Activated CD4-positive, alpha-beta memory T cell treated with anti-CD3 and anti-CD28 coated beads for 36 hours (primary cell): ENCODE measurements around the gene KSR1. TPM values are rescaled to one million over a fixed set of nuclear protein-coding genes. Genes with fewer than 3 reads are reported as not detected.
A peak's percentile ranks its signal among the peaks of the same experiment; 100 is the strongest.
"Not testable (repeated sequence)": the region's sequence is repeated elsewhere in the genome, so short reads cannot be mapped to it uniquely, and the experiment has no call there.

ENCODE experiments used
- CTCF ChIA-PET: fragments of 350-600 bp; sonication (Branson Sonifier 250); formaldehyde crosslinking; loops from one replicate; lab custom pipeline; 2021; ENCODE audit warnings: antibody characterized with exemption, inconsistent platforms; lab: Charles Lee
- POLR2A ChIA-PET: fragments of 350-600 bp; sonication (Branson Sonifier 250); formaldehyde crosslinking; loops from one replicate; lab custom pipeline; 2021; ENCODE audit warnings: antibody characterized with exemption; lab: Charles Lee
- DNase-seq: peaks from one replicate; pipeline ENCODE4 v3.0.0-alpha.2; 2020
- H3K27ac Mint-ChIP-seq: one replicate; pipeline ENCODE4 v1.8.0; 2021; ENCODE audit warnings: mixed read lengths
- H3K27me3 Mint-ChIP-seq: one replicate; pipeline ENCODE4 v1.8.0; 2021; ENCODE audit warnings: mixed read lengths
- H3K36me3 Mint-ChIP-seq: one replicate; pipeline ENCODE4 v1.8.0; 2021; ENCODE audit warnings: mixed read lengths
- H3K4me1 Mint-ChIP-seq: one replicate; pipeline ENCODE4 v1.8.0; 2021; ENCODE audit warnings: low read depth, mixed read lengths
- H3K4me3 Mint-ChIP-seq: one replicate; pipeline ENCODE4 v1.8.0; 2021; ENCODE audit warnings: mild to moderate bottlenecking, mixed read lengths
- H3K9me3 Mint-ChIP-seq: one replicate; pipeline ENCODE4 v1.8.0; 2021; ENCODE audit warnings: mixed read lengths
- intact Hi-C: fragments of 100-400 bp; cut with micrococcal nuclease; formaldehyde crosslinking; loops from one replicate; pipeline ENCODE4 v1.15.1; 2023
- total RNA-seq, 2 experiments: library from RNA; stranded (reverse); gene quantifications; one replicate each; pipeline ENCODE4 v1.2.3, GENCODE V29; 2021

Gene KSR1
- total RNA-seq, 2 experiments from 2014 or later: 55.0 to 60.8 TPM

DNA sequence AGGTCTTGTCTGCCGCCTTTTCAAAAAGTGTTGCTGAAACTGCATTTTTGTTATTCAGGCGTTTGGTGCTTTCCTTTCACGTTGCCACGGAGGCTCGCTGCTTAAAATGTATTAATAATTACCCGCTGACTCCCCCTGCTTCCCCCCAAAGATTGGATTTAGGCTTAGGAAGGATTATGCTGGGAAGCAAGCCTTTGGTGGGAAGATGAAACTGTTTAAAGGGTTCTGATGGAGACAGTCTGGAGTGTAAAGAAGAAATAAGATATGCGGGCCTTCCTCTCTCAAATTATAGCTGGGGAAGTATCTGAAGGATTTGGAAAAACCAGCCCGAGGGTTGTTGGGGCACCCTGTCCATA is 1.1 kb downstream of the KSR1 start:
- ChIA-PET CTCF (interaction anchor here (0.6 to 7.6 kb wide), 5 partner anchors 10 to 143 kb away, joined by 3 to 56 read pairs (median 8); no protein-coding TSS in a partner anchor), POLR2A (interaction anchor here (1.0 to 3.7 kb wide), 5 partner anchors 9 to 88 kb away, joined by 5 to 26 read pairs (median 9); no protein-coding TSS in a partner anchor)
- H3K4me1 Mint-ChIP-seq: peaks cover 51% of the 10 kb centered on the region
- no peak for DNase-seq
- no peaks in the 10 kb centered on the region for H3K27me3 Mint-ChIP-seq
- intact Hi-C loops: loop anchor here (5.0 kb wide), 1 partner anchor 70 kb away; no protein-coding TSS in a partner anchor
- peak overlapping the region; percentile 80 for H3K27ac Mint-ChIP-seq
- H3K4me3 Mint-ChIP-seq: peak overlapping the region; percentile 92
- no peaks in the 10 kb centered on the region for H3K9me3 Mint-ChIP-seq
- H3K36me3 Mint-ChIP-seq: peaks cover 3% of the 10 kb centered on the region

DNA sequence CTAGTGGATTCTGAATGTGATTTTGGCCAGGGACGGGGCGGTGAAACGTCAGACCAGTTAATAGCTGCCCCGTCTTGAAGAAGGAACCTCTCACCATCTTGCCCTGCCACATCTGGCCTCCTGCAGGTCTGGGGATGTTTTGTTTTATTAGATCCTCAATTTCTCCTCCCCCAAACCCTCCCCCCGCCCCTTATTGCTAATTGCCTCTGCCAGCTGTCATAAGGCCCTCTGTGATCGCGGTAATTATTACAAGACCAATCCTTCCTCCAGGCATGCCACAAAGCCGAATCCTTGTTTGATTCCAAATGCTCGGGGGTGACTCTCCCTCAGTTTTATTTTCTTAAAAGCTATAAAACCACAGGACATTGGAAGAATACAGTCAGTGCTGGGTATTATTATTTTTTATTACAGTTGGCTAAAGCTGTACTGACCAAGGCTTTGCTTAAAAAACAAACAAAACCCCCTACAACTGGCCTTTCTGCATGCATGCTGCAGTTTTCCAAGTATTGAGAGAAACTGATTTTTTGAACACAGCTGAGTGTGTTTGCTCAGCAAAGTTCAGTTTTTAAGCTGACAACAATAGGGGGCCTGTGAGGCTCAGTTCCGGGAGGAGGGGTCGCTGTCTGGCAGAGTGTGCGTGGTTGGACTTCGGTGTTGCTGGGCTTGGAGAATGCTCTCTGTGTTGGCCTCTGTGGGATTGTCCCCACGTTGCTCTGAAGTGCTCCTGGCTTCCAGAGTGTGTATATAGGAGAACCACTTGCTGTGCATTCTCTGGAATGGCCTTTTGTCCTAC is 1.7 kb downstream of the KSR1 start:
- ChIA-PET CTCF (interaction anchor here (0.6 to 7.6 kb wide), 6 partner anchors 9 to 143 kb away, joined by 3 to 56 read pairs (median 4); no protein-coding TSS in a partner anchor), POLR2A (interaction anchor here (0.6 to 3.7 kb wide), 7 partner anchors 8 to 157 kb away, joined by 3 to 26 read pairs (median 6); no protein-coding TSS in a partner anchor)
- Mint-ChIP-seq H3K36me3 (peaks cover 3% of the 10 kb centered on the region), H3K27me3 (no peaks in the 10 kb centered on the region), H3K4me1 (peaks cover 54% of the 10 kb centered on the region), H3K9me3 (no peaks in the 10 kb centered on the region), H3K27ac (peak overlapping the region; percentile 80), H3K4me3 (peak overlapping the region; percentile 92)
- intact Hi-C loops: loop anchor here (5.0 kb wide), 1 partner anchor 71 kb away; no protein-coding TSS in a partner anchor
- DNase-seq: no peak

DNA sequence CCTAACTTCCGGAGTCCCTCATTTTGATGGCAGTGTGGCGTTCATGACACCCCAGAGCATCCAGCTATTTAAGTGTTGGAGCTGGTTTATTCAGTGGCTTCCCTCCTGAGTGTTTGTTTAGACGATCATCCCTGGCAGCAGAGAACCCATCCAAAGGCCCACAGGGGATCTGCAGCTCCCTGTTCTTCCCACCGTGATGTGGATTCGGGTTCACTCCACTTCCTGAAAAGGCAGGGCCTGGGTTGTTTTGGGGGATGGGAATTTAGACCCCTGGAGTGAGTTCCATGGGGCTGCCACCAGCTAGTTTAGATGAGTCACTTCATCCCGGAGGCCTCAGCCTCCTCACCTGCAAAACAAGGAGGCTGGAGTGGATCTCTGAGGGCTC is 2.3 kb downstream of the KSR1 start:
- H3K27ac Mint-ChIP-seq: no peak overlapping the region
- intact Hi-C loops: loop anchor here (5.0 kb wide), 1 partner anchor 71 kb away; no protein-coding TSS in a partner anchor
- POLR2A ChIA-PET: interaction anchor here (1.0 to 3.7 kb wide), 6 partner anchors 8 to 87 kb away, joined by 3 to 26 read pairs (median 8); no protein-coding TSS in a partner anchor

DNA sequence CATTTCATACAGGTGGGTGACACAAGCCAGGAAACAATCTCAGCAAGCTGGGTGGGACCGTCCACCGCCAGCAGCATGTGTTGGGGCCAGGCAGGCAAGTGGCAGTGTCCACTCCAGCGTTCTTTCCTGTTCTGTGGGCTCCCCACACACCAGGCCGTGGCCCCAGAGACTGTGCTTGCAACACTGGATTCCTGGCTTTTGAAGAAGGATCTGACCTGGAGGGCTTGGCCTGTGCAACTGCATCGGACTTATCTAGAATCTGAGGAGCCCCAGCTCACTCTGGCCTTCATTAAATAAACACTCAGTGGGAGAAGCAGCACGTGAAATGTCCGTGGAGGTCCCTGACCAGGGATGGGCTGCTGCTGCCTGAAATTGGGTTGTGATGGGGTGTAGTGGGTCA is 3.2 kb downstream of the KSR1 start:
- Mint-ChIP-seq H3K4me1 (peaks cover 64% of the 10 kb centered on the region), H3K27ac (no peak overlapping the region), H3K4me3 (no peak overlapping the region), H3K36me3 (peaks cover 3% of the 10 kb centered on the region), H3K9me3 (no peaks in the 10 kb centered on the region), H3K27me3 (no peaks in the 10 kb centered on the region)
- ChIA-PET POLR2A (interaction anchor here (2.9 kb wide), 1 partner anchor 14 kb away, joined by 12 read pairs; no protein-coding TSS in a partner anchor), CTCF (interaction anchor here (1.0 to 7.6 kb wide), 2 partner anchors 141 to 144 kb away, joined by 3 to 56 read pairs; no protein-coding TSS in a partner anchor)
- intact Hi-C loops: loop anchor here (5.0 kb wide), 1 partner anchor 72 kb away; no protein-coding TSS in a partner anchor
- DNase-seq: no peak

More for the DNA sequence above, 2.3 kb downstream of the KSR1 start:
- peaks cover 60% of the 10 kb centered on the region for H3K4me1 Mint-ChIP-seq
- no peaks in the 10 kb centered on the region for H3K27me3 Mint-ChIP-seq
- CTCF ChIA-PET: interaction anchor here (0.9 to 7.6 kb wide), 4 partner anchors 9 to 142 kb away, joined by 3 to 56 read pairs (median 8); no protein-coding TSS in a partner anchor
- H3K9me3 Mint-ChIP-seq: no peaks in the 10 kb centered on the region
- DNase-seq: no peak
- H3K4me3 Mint-ChIP-seq: peak overlapping the region; percentile 92
- peaks cover 3% of the 10 kb centered on the region for H3K36me3 Mint-ChIP-seq

DNA sequence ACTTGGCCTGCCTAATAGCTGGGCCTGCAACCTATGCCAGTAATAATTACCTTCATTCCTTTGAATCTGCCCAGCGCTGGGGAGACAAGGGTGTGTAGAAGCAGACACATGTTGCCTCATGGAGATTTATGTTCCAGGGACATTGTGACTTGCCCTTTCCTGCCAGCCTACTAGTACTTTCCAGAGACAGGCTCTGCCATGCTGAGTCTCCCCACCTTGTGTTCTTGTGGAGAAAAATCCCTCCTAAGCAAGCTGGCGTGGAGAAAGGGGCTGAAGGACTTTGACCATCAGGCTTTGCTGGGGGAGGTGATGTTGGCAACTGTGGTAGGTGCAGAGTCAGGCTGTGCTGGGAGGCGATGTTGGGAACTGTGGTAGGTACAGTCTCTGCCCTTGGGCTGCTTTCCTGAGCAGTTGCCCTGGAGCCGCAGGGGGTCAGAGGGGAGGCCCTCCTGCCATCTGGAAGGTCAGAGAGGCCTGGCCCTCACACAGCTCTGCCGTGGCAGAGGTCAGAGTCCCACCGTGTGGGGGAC is 4.0 kb downstream of the KSR1 start:
- Mint-ChIP-seq H3K4me3 (no peak overlapping the region), H3K27me3 (no peaks in the 10 kb centered on the region), H3K4me1 (peaks cover 65% of the 10 kb centered on the region), H3K36me3 (peaks cover 3% of the 10 kb centered on the region), H3K27ac (no peak overlapping the region), H3K9me3 (no peaks in the 10 kb centered on the region)
- POLR2A ChIA-PET: interaction anchor here (0.6 to 2.9 kb wide), 2 partner anchors 11 to 13 kb away, joined by 3 to 12 read pairs; no protein-coding TSS in a partner anchor
- DNase-seq: no peak
- intact Hi-C loops: no loop called here
- CTCF ChIA-PET: interaction anchor here (1.0 to 7.6 kb wide), 2 partner anchors 140 to 143 kb away, joined by 3 to 56 read pairs; no protein-coding TSS in a partner anchor

DNA sequence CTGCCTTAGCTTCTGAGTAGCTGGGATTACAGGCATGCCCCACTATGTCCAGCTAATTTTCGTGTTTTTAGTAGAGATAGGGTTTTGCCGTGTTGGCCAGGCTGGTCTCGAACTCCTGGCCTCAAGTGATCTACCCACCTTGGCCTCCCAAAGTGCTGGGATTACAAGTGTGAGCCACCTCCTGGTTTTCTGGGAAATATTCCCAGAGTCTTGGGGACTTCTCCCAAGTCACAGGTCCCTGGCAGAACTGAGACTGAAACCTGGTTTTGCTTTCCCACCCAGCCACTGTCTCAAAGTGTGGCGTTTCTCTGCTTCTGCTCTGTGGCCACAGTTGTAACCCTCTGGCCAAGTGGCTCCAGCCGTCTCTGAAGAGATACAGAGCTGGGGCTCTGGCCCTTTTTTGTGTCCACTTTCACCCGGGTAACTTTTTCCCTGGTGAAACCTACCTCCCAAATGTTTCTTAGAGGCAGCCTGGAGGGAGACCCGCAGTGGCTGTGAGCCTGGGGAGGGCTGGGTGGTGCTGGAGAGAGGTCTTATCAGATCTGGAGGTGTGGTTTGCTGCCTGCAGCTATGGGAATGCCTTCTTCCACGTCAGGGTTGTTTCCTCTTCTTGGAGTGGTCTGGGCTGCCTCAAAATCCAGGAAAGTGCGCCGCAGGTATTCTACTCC is 5.1 kb downstream of the KSR1 start:
- no peak overlapping the region for H3K4me3 Mint-ChIP-seq
- H3K27me3 Mint-ChIP-seq: no peaks in the 10 kb centered on the region
- H3K9me3 Mint-ChIP-seq: no peaks in the 10 kb centered on the region
- ChIA-PET POLR2A (interaction anchor here (1.3 kb wide), 1 partner anchor 14 kb away, joined by 3 read pairs; no protein-coding TSS in a partner anchor), CTCF (interaction anchor here (7.6 kb wide), 1 partner anchor 139 kb away, joined by 56 read pairs; no protein-coding TSS in a partner anchor)
- intact Hi-C loops: no loop called here
- no peak for DNase-seq
- H3K36me3 Mint-ChIP-seq: peaks cover 3% of the 10 kb centered on the region
- H3K27ac Mint-ChIP-seq: no peak overlapping the region
- H3K4me1 Mint-ChIP-seq: peaks cover 68% of the 10 kb centered on the region

DNA sequence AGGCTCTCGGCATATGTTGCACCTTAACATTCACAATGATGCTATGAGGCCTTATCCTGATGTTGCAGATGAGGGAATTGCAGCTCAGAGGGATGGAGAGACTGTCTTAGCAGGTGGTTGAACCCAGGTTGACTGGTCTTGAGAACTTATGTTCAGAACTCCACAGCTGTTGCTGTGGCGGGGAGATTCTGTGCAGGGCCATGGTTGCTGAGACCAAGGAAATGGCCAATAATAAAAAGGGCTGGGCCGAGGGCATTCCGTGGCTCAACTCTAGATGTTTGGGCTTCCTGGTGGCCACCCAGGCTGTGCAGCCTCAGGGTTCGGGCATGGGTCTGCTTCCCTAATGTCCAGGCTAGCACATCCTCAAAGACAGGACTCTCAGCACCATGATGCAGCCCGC is 5.9 kb downstream of the KSR1 start:
- no peaks in the 10 kb centered on the region for H3K9me3 Mint-ChIP-seq
- H3K27ac Mint-ChIP-seq: no peak overlapping the region
- H3K4me1 Mint-ChIP-seq: peaks cover 77% of the 10 kb centered on the region
- no peak overlapping the region for H3K4me3 Mint-ChIP-seq
- H3K36me3 Mint-ChIP-seq: peaks cover 3% of the 10 kb centered on the region
- CTCF ChIA-PET: no interaction called here
- intact Hi-C loops: no loop called here
- POLR2A ChIA-PET: interaction anchor here (1.3 kb wide), 1 partner anchor 13 kb away, joined by 3 read pairs; no protein-coding TSS in a partner anchor
- H3K27me3 Mint-ChIP-seq: no peaks in the 10 kb centered on the region
- no peak for DNase-seq

DNA sequence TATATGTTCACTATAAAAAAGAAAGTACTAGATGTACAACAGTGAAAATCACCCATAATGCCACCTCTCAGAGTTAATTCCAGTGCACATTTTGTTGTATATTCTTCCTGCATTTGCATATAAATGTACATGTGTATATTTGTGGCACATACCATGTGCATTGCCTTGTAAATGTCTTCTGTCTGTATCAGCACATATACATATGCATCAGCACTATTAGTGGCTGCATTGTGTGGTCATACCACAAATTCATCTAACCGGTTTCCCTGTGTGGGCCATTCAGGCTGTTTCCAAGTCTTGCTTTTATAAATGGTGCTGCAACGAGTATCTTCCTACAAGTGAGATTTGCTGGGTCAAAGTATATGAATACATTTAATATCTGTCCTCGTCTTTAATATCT is 6.5 kb downstream of the KSR1 start:
- Mint-ChIP-seq H3K36me3 (peaks cover 3% of the 10 kb centered on the region), H3K27ac (no peak overlapping the region), H3K27me3 (no peaks in the 10 kb centered on the region), H3K4me1 (peaks cover 81% of the 10 kb centered on the region), H3K4me3 (no peak overlapping the region), H3K9me3 (no peaks in the 10 kb centered on the region)
- ChIA-PET CTCF (no interaction called here), POLR2A (no interaction called here)
- DNase-seq: no peak
- intact Hi-C loops: loop anchor here (1.0 kb wide), 1 partner anchor 11 kb away; no protein-coding TSS in a partner anchor

DNA sequence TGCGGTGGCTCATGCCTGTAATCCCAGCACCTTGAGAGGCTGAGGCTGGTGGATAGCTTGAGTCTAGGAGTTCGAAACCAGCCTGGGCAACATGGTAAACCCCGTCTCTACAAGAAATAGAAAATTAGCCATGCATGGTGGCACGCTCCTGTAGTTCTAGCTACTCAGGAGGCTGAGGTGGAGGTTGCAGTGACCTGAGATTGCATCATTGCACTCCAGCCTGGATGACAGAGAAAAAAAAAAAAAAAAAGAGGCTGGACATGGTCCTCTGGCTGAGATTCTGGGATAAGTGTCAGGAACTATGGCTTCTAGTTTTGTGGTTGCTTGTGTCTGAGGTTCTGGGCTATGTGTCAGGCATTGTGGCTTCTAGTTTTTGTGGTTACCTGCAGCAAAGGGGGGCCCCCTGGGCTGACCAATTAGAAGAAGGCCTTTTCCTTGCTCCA is 7.0 kb downstream of the KSR1 start:
- peaks cover 82% of the 10 kb centered on the region for H3K4me1 Mint-ChIP-seq
- DNase-seq: peak; percentile 42
- H3K4me3 Mint-ChIP-seq: no peak overlapping the region
- POLR2A ChIA-PET: no interaction called here
- no peak overlapping the region for H3K27ac Mint-ChIP-seq
- intact Hi-C loops: loop anchor here (1.0 kb wide), 1 partner anchor 10 kb away; no protein-coding TSS in a partner anchor
- CTCF ChIA-PET: no interaction called here
- H3K36me3 Mint-ChIP-seq: peaks cover 2% of the 10 kb centered on the region
- H3K27me3 Mint-ChIP-seq: no peaks in the 10 kb centered on the region
- H3K9me3 Mint-ChIP-seq: no peaks in the 10 kb centered on the region

DNA sequence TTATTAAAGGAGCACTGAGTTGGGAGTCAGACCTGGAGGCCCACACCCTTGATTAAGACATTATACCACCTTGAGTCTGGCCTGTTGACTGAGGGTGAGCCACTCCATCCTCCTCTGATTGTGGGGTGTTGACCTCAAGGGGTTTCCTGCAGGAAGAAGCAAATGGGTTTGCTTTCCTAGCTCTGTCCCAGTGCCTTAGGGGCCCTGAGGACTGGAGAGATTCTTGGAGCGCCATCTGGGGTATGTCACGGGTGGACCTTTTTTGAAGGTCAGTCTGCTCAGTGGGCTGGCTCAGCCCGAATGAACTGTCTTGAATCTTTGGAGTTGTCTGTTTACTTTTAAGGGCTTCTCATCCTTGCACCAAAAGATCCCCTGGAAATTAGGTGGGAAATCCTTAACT is 7.8 kb downstream of the KSR1 start:
- H3K27me3 Mint-ChIP-seq, H3K27ac Mint-ChIP-seq, POLR2A ChIA-PET, H3K4me3 Mint-ChIP-seq, H3K36me3 Mint-ChIP-seq, DNase-seq, intact Hi-C loops, H3K9me3 Mint-ChIP-seq: not testable (repeated sequence)
- H3K4me1 Mint-ChIP-seq: peaks cover 82% of the 10 kb centered on the region
- CTCF ChIA-PET: interaction anchor here (1.3 kb wide), 1 partner anchor 10 kb away, joined by 3 read pairs; no protein-coding TSS in a partner anchor

DNA sequence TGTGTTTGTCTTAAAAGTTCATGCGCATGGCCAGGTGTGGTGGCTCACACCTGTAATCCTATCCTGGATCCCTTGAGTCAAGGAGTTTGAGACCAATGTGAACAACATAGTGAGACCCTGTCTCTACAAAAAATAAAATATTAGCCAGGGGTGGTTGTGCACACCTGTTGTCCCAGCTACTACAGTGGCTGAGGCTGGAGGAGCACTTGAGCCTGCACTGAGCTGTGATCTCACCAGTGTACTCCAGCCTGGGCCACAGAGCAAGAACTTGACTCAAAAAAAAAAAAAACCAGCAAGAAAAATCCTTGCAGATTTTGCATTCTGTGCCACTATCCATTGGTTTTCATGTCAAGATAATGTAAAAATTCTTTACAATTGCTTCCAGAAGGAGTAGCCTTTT is 8.2 kb downstream of the KSR1 start:
- Mint-ChIP-seq H3K36me3 (no peaks in the 10 kb centered on the region), H3K27me3 (no peaks in the 10 kb centered on the region), H3K9me3 (no peaks in the 10 kb centered on the region), H3K4me3 (no peak overlapping the region), H3K27ac (no peak overlapping the region), H3K4me1 (peaks cover 83% of the 10 kb centered on the region)
- ChIA-PET POLR2A (interaction anchor here (1.4 kb wide), 1 partner anchor 10 kb away, joined by 5 read pairs; no protein-coding TSS in a partner anchor), CTCF (interaction anchor here (1.2 to 1.8 kb wide), 4 partner anchors 10 to 84 kb away, joined by 3 to 6 read pairs (median 4); no protein-coding TSS in a partner anchor)
- intact Hi-C loops: no loop called here
- DNase-seq: no peak
